Stomach (tissue), 9 donors: Measurements from ENCODE around the gene THADA. TPM values are rescaled to one million over a fixed set of nuclear protein-coding genes. Genes with fewer than 3 reads are reported as not detected.

ENCODE experiments used
- DNase-seq, 2 donors: peaks; one replicate each; pipeline versions ENCODE4 v3.0.0 to v3.0.0-alpha.2; 2013 to 2019
- H3K27ac ChIP-seq, 5 donors: fragments of 200-600 bp in 4 of 5; sonication (generic) in 4 of 5; one replicate each; pipeline ENCODE4 v1.5.1; 2013 to 2019; ENCODE audit warnings: mild to moderate bottlenecking in 1 of 5, moderate library complexity in 1 of 5
- H3K27me3 ChIP-seq, 3 donors: fragments of 200-600 bp; sonication (generic); one replicate each; pipeline ENCODE4 v1.5.1; 2017 to 2019; ENCODE audit warnings: mixed run types in 1 of 3
- H3K36me3 ChIP-seq, 4 donors: fragments of 200-600 bp; sonication (generic); 1 replicate in 3 of 4; 2 replicates in 1 of 4; pipeline ENCODE4 v1.5.1; 2016 to 2019
- H3K4me1 ChIP-seq, 4 donors: fragments of 200-600 bp; sonication (generic); one replicate each; pipeline ENCODE4 v1.5.1; 2016 to 2019
- H3K4me3 ChIP-seq, 4 donors: fragments of 200-600 bp; sonication (generic) in 3 of 4; one replicate each; pipeline ENCODE4 v1.5.1; 2016 to 2019; ENCODE audit warnings: mild to moderate bottlenecking in 1 of 4
- H3K9me3 ChIP-seq, 4 donors: fragments of 200-600 bp; sonication (generic); one replicate each; pipeline ENCODE4 v1.5.1; 2016 to 2019
- EP300 ChIP-seq: sonication (generic); formaldehyde crosslinking; IDR thresholded peaks from one replicate; pipeline ENCODE4 v1.6.1; 2017; ENCODE audit warnings: antibody characterized with exemption
- POLR2A ChIP-seq, 4 donors: fragments of 450-650 bp; IDR thresholded peaks; one replicate each; pipeline ENCODE4 v1.6.1; 2016; ENCODE audit warnings: antibody characterized with exemption in 4 of 4, control low read depth in 2 of 4, mild to moderate bottlenecking in 1 of 4, moderate library complexity in 1 of 4
- POLR2AphosphoS5 ChIP-seq, 3 donors: sonication (generic); formaldehyde crosslinking; IDR thresholded peaks; one replicate each; pipeline ENCODE4 v1.6.1; 2016; ENCODE audit warnings: antibody characterized with exemption in 3 of 3
- WGBS, 5 donors: extraction: QIAGEN DNeasy Blood & Tissue Kit in 3 of 5; methylation state at CpG; one replicate each; pipeline versions ENCODE4 v1.1.5 to v1.1.7; 2013 to 2018; 5-methylcytosine and 5-hydroxymethylcytosine counted together
- intact Hi-C: fragments of 100-400 bp; cut with DNase I; formaldehyde crosslinking; loops from one replicate; pipeline ENCODE4 v1.15.1; 2023; ENCODE audit warnings: low total_unique reads
- polyA plus RNA-seq, 3 donors: library from polyadenylated mRNA; stranded (reverse); fragments of 200-250 nt; gene quantifications; one replicate each; pipeline ENCODE4 v1.2.3, GENCODE V29; 2013
- total RNA-seq, 5 donors: library from RNA; depleted of rRNA; stranded (reverse); fragments of >200 nt; gene quantifications; one replicate each; pipeline versions ENCODE4 v1.1.0 to v1.2.3, GENCODE V29; 2014 to 2016
- TF ChIP-seq, protein P1 (sequence below), 7 experiments: fragments of 450-650 bp in 4 of 7; fragments of 200-600 bp in 3 of 7; sonication (generic) in 3 of 7; IDR thresholded peaks; one replicate each; pipeline ENCODE4 v1.5.1; 2016 to 2019; ENCODE audit warnings: antibody characterized with exemption in 7 of 7, control low read depth in 2 of 7, mild to moderate bottlenecking in 1 of 7
- donor health status: healthy with polysubstance abuse.
- donor health status: Bipolar disorder and iron deficiency.
- donor health status: healthy.

Gene THADA
- total and polyA plus RNA-seq, 8 donors: 8.0 to 109 (median 31.9) TPM

DNA sequence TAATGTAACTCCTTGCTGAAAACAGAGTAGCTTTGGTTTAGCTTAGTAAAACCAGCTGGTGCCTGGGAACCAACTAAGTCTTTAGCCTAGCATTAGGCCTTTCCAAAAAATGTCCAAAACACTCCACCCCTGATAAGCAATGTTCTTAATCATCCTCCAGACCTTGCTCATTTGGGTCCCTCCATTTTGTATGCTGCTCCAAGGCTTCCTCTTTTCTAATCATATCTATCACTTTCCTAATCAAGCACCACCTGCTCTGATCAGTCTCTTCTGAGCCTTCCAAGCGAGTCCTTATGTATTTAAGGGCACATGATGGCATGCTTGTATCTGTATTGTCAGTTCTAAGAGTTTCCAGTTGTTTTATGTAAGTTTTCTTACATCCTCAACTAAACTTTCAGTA, 23.6 kb downstream of the THADA start:
- Histone ChIP-seq H3K27ac (no peak overlapping the region), H3K4me1 (peaks cover 0 to 5% (median 3%) of the 10 kb centered on the region in 4 donors), H3K4me3 (no peak overlapping the region), H3K9me3 (no peaks in the 10 kb centered on the region), H3K36me3 (peaks cover 44 to 94% (median 86%) of the 10 kb centered on the region in 4 donors), H3K27me3 (no peaks in the 10 kb centered on the region)
- intact Hi-C loops: no loop called here
- 69 to 100% (median 85%) methylated on average over 1 of the region's 1 CpG for WGBS, 5 donors
- DNase-seq: no peak
- no peak for TF ChIP-seq POLR2AphosphoS5 (IDR thresholded peaks at IDR 0.05)
- no peak for TF ChIP-seq EP300
- no peak for TF ChIP-seq POLR2A (IDR thresholded peaks at IDR 0.05)
- TF ChIP-seq, protein P1, sequence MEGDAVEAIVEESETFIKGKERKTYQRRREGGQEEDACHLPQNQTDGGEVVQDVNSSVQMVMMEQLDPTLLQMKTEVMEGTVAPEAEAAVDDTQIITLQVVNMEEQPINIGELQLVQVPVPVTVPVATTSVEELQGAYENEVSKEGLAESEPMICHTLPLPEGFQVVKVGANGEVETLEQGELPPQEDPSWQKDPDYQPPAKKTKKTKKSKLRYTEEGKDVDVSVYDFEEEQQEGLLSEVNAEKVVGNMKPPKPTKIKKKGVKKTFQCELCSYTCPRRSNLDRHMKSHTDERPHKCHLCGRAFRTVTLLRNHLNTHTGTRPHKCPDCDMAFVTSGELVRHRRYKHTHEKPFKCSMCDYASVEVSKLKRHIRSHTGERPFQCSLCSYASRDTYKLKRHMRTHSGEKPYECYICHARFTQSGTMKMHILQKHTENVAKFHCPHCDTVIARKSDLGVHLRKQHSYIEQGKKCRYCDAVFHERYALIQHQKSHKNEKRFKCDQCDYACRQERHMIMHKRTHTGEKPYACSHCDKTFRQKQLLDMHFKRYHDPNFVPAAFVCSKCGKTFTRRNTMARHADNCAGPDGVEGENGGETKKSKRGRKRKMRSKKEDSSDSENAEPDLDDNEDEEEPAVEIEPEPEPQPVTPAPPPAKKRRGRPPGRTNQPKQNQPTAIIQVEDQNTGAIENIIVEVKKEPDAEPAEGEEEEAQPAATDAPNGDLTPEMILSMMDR (IDR thresholded peaks at IDR 0.05): no peak

DNA sequence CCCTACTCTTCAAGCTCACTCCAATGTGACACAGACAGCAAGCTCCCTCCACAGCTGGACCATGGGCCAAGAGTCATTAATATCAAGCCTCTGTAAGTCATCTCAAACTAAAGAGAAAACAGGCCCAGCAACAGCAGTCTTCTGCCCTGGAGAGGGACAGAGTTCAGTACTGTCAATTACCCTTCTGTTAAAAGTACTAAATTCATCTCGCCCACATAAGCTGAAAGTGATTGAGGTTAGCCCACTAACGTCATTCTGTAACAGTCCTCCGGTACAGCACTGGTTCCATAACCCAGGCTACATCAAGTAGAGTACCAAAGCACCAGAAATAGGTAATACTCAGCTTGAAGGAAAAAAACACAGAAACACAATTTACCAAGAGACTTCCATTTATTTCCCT, 25.9 kb downstream of the THADA start:
- TF ChIP-seq POLR2A (IDR thresholded peaks at IDR 0.05) (no peak), EP300 (no peak), POLR2AphosphoS5 (IDR thresholded peaks at IDR 0.05) (no peak)
- TF ChIP-seq, protein P1 (IDR thresholded peaks at IDR 0.05): no peak
- H3K27ac ChIP-seq: no peak overlapping the region
- WGBS, 5 donors: 72 to 84% (median 75%) methylated on average over 3 of the region's 3 CpGs
- H3K4me1 ChIP-seq: no peaks in the 10 kb centered on the region
- H3K36me3 ChIP-seq: peaks cover 39 to 90% (median 79%) of the 10 kb centered on the region in 4 donors
- intact Hi-C loops: no loop called here
- H3K27me3 ChIP-seq: no peaks in the 10 kb centered on the region
- H3K4me3 ChIP-seq: no peak overlapping the region
- no peaks in the 10 kb centered on the region for H3K9me3 ChIP-seq
- DNase-seq: no peak

DNA sequence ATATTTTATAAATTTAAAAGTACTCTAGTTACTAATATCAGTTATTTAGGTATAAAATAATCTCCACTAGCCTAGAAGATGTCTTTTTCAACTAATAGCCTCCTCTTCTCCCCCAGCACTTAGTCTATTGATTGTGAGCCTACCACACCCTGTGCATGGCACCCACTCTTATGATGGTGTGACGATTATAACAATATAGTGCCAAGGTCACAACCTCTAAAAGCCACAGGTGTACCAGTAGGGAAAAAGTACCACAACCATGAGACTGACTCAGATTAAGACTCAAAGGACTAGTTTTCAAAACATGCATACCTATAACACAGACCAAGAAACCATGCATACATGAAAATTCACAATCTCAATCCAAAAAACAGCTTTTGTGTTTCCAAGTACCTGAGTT, 27.6 kb downstream of the THADA start:
- 42 to 70% (median 57%) methylated on average over 1 of the region's 1 CpG for WGBS, 5 donors
- no peak overlapping the region for H3K27ac ChIP-seq

DNA sequence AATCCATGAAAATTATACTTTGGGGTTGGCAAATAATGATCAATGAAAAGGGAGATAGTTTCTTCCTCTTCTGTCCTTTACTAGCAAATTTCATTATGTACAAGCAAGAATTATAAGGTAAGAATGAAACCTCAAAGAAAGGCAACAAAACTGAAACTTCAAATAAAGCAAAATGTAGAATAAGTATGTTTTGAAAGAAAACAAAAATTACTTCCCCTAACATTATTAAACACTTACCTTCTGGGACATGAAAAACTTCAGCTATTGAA, 29.4 kb downstream of the THADA start:
- Histone ChIP-seq H3K4me3 (no peak overlapping the region), H3K27ac (no peak overlapping the region)
- no peak for TF ChIP-seq POLR2AphosphoS5 (IDR thresholded peaks at IDR 0.05)
- TF ChIP-seq EP300: no peak
- TF ChIP-seq POLR2A (IDR thresholded peaks at IDR 0.05): no peak

More for the DNA sequence above, 27.6 kb downstream of the THADA start:
- Histone ChIP-seq H3K9me3 (no peaks in the 10 kb centered on the region), H3K4me3 (no peak overlapping the region), H3K36me3 (peaks cover 39 to 86% (median 80%) of the 10 kb centered on the region in 4 donors), H3K27me3 (no peaks in the 10 kb centered on the region), H3K4me1 (no peaks in the 10 kb centered on the region)
- no peak for TF ChIP-seq POLR2A (IDR thresholded peaks at IDR 0.05)
- TF ChIP-seq EP300: no peak
- TF ChIP-seq, protein P1 (IDR thresholded peaks at IDR 0.05): no peak
- no peak for TF ChIP-seq POLR2AphosphoS5 (IDR thresholded peaks at IDR 0.05)
- intact Hi-C loops: no loop called here
- no peak for DNase-seq

DNA sequence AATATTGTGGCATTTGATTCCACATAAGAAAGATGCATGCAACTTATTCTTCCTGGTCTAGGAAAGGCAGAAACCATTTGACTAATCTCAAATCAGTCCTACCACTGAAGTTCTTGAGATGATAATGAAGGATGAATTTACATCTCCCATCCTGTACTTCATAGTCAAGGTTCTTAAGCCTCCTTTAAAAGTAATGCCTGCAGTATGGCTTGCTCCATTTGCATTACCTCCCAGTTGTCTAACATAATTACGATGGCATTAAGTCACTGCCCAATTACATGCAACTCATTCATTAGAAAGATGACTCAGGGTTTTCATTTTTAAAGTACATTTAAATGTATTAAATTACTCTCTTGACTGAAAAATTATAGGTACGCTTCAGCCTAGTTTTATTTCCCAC, 32.2 kb downstream of the THADA start:
- Histone ChIP-seq H3K9me3 (no peaks in the 10 kb centered on the region), H3K27ac (no peak overlapping the region), H3K4me3 (no peak overlapping the region), H3K4me1 (no peaks in the 10 kb centered on the region), H3K27me3 (no peaks in the 10 kb centered on the region), H3K36me3 (peaks cover 9 to 70% (median 67%) of the 10 kb centered on the region in 4 donors)
- WGBS, 5 donors: 92 to 99% (median 97%) methylated on average over 2 of the region's 2 CpGs
- intact Hi-C loops: no loop called here
- TF ChIP-seq, protein P1 (IDR thresholded peaks at IDR 0.05): no peak
- TF ChIP-seq POLR2A (IDR thresholded peaks at IDR 0.05) (no peak), EP300 (no peak), POLR2AphosphoS5 (IDR thresholded peaks at IDR 0.05) (no peak)
- DNase-seq: no peak

More for the DNA sequence above, 29.4 kb downstream of the THADA start:
- DNase-seq: no peak
- Histone ChIP-seq H3K9me3 (no peaks in the 10 kb centered on the region), H3K4me1 (no peaks in the 10 kb centered on the region), H3K27me3 (no peaks in the 10 kb centered on the region), H3K36me3 (peaks cover 25 to 81% (median 75%) of the 10 kb centered on the region in 4 donors)
- intact Hi-C loops: no loop called here
